ENCODE data around the gene SLC25A48.

The SLC25A48 gene, protein sequence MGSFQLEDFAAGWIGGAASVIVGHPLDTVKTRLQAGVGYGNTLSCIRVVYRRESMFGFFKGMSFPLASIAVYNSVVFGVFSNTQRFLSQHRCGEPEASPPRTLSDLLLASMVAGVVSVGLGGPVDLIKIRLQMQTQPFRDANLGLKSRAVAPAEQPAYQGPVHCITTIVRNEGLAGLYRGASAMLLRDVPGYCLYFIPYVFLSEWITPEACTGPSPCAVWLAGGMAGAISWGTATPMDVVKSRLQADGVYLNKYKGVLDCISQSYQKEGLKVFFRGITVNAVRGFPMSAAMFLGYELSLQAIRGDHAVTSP

DNA sequence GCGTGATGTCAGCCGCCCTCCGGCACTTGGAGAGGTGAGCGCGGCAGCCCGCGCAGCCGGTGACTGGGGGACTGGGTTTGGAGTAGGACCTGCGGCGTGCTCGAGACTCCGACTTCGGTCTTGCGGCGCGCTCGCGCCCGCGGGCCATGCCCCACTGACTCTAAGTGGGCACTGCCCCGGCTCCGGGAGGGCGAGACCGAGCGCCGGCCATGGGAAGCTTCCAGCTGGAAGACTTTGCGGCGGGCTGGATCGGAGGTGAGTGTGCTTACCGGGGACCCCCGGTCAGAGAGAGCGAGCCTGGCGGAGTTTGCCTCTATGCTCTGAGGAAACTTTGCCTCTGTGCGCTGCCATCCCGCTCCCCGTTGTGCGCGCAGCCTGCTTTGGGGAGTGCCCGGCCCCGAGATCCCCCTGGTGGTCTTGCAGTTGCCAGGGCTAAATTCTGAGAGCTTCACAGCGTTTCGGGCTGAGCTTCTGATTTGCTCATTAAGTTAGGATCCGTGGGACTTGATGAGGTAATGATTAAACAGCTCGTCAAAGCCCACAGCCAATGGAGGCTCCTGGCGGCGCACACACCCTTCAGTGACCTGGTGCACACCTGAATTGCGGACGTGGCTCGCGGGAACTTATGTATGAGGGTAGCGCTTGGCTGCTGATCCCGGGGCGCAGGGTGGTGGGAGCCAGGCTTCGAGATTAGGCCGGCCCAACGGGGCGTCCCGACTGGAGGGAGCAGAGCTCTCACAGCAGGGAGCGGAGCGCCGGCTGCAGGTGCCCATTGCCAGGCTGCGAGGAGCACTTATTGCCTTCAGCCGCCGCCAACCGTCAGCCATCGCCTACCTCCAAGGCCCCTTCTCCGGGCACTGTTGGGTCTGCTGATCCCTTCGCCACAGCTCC is at the start of gene SLC25A48:
Gene SLC25A48 (plus strand): TSS at position 25 of the 891 bp plus-strand sequence. CDS start 185 bp downstream, at position 210.
- DNase-seq (ENCODE audit: low spot score): no peak

DNA sequence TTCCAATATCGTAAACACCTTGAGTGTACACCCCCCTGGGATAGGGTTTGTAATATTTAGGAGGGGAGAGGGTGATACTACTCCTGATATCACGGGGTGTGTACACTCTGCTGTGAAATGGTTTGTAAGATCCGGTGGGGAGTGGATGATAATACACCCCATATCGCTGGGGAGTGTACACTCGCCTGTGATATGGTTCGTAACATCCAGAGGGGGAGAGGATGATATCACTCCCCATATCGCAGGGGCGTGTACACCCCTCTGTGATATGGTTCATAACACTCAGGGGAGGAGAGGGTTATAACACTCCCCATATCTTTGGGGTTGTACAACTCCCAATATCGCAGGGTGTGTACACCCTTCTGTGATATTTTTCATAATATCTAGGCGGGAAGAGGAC is 33.8 kb upstream of the SLC25A48 start:
- DNase-seq (ENCODE audit: low spot score): no peak

DNA sequence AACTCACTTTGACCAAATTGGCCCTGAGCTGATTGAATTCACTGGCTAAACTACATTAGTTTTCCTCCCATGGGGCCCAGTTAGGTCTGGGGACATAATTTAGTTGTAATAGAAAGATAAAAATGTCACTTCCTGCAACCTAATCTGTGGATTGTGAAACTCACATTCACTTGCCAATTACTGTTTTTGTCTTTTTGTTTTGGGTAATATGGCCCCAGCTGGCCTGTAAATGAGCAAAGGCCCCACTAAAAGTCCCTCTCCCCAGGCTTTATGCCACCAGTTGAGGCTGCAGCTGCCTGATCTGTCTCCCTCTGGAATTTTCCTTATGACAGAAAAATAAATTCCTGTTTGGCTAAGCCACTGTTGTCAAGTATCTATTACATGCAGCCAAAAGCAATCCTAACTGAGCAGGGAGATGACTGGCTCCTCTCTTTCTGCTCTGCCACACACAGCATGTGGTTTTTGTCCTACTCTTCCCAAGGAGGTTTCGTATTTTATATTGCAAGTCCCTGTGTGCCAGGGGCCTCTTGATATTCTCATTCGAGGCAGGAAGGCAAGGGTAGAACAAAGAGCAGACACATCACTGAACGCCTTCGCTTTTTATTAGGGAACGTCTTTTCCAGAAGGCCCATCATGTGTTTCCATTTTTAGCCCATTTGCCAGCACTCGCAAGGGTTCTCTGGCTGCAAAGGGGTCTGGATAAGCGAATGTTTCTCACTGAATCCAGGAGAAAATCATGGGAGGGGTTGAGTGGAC is 24.1 kb upstream of the SLC25A48 start:
- no peak for DNase-seq (ENCODE audit: low spot score)

DNA sequence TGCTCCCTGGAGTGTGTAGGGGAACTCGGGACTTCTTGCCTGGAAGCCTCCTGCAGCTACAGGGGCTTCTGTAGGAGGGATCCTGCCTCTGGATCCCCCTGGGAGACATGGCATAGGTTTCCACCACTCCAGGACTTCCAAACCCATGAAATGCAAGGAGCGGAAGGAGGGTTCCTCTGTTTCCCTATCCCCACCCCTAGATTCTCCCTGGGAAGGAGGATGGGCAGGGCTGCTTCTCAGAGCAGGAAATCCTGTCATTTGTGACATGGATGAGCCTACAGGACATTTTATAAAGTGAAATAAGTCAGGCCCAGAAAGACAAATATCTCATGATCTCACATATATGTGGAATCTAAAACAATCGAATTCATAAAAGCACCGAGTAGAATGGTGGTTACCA is 23.5 kb upstream of the SLC25A48 start:
- DNase-seq (ENCODE audit: low spot score): no peak

DNA sequence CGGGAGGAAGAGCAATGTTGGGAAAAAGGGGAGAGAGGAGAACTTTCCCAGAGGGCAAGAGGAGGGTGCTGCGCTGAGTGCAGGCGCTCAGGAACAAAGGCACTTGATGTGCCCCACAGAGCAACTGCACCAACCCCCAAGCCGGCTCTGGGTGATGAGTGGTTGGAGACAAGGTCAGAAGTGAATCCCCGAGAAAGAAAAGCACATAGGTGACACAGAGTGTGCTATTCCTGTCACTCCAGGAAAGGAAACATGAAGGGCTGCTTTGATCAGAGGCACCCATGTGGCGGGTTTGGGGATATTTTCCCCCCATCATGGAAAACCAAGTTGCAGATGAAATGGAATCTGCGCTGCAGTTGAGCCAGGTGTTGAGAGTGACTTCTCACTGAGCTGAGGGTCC is 20.7 kb upstream of the SLC25A48 start:
- DNase-seq (ENCODE audit: low spot score): no peak

DNA sequence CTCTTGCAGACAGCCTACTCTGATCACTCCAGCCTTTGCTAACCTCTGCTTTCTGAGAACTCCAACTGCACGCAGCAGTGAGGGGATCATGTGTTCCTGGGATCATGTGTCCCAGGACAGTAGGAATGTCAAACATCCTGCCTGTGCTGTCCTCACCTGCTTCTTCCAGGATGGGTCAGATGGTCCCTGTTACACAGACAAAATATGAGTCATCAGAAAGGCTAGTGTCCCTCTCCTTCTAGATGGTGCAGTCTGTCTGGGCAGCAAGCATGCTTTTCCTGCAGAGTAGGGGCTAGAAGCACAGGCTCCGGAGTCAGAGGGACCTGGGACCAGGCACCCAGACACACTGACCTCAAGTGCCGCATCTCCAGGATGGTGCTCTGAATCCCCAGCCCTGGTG is 20.1 kb upstream of the SLC25A48 start:
- no peak for DNase-seq (ENCODE audit: low spot score)

DNA sequence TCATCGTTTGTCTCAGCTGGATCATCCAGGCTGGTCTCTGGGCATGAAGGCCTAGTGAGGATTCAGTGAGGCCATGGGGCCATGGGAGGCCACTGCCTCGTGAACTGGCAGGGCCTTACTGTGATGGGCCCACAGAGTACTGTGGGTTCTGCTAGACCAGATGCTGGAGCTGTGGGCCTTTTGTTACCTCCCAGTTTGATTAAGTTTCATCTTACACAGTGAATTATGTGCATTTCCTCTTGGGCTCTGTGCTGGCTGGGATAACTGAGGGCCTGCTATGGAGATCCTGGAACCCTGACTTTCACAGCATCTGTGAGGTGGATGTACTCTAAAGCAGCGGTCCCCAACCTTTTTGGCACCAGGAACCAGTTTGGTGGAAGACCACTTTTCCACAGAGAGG is 19.7 kb upstream of the SLC25A48 start:
- no peak for DNase-seq (ENCODE audit: low spot score)

DNA sequence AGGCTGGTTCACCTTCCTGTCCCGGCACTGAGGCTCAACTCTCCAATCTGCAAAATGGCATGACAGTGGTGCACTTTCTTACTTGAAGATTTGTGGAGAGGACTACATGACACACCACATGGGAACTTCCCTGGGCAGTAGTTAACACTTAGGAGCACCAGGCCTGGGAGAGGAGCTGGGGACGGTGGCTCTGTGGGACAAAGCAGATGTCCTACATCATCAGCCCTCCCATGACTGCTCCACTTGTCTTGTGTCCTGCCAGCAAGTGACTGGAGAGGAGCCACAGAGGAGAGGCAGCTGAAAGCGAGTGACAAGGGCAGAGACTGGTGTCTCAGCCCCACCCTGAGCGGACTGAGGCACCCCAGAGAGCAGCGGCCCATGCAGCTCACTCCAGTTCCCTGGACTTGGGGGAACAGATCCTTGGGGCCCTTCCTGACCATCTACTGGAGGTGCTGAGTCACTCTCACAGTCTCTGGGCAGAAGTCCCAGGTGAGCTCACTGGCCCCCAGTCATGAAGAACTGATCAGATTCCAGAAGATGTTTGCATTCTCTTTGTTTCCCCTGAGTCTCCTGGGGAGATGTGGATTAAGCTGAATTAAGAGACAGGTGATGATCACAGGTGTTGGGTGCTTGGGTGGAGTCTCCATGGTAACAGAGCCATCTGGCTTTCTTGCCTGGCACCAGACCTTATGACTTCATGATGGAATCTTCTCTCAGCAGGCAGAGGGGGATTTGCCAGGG is 13.2 kb upstream of the SLC25A48 start:
- DNase-seq (ENCODE audit: low spot score): no peak

DNA sequence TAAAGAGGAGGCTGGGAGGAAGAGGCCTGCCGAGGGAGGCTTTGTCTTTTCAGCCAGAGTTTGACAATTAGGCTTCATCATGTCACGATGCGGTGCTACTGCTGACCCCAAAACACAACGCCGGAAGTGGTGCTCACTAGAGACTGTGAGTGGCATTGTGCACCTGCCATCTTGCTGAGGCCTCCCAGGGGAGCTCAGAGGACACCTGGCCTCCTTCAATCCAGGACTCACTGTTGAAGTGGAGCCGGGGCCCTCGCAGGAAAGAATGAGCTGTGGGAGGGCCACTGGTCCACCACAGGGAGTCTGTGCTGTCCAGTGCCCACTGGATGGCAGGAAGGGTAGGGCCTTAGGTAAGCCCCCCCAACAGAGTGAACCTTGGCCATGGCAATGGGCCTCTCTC is 12.7 kb upstream of the SLC25A48 start:
- DNase-seq (ENCODE audit: low spot score): no peak

DNA sequence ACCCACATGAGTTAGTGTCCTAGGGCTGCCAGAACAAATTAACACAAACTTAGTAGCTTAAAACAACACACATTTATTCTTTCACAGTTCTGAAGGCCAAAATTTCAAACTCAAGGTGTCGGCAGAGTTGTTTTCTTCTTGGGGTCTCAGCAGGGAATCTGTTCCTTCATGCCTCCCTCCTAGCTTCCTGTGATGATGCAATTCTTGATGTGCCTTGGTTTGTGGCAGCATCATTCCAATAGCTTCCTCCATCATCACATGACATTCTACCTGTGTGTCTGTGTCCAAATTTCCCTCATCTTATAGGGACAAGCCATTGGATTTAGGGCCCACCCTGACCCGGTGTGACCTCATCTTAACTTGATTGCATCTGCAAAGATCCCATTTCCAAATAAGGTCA is 12.2 kb upstream of the SLC25A48 start:
- DNase-seq (ENCODE audit: low spot score): no peak

DNA sequence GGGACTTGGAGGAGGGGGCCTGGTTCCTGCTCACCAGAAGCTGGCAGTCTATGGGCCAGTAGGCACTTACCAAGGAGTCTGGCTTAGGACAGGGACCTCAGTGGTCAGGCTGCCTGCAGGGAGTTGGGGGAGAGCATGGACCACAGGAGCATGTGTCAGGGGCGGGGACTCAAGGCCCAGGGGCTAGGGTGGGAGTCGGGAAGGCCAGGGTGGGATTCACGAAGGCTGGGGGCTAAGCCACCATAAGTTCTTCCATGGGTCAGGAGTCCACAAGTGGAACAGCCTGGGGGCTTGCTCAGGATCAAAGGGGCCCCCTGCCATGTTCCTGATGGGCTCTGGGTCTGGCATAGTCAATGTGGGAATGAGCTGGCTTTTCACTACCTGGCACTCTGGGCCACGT is 11.5 kb upstream of the SLC25A48 start:
- no peak for DNase-seq (ENCODE audit: low spot score)

DNA sequence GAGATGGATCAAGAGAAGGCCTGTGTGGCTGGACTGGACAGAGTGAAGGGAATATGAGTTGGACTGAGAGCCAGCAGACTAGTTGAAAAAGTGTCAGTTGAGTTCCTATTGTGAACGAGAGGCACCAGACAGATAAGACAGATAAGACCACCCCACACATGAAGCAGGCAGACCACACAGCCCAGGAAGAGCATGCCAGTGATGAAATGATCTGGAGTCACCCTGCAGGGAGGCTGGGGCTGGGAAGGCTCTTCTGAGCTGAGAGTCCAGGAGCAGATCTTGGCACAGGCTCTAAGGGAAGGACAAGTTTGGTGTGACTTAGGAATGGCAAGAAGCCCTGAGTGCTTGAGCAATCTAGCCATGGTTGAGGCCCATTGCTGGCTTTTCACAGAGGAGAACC is 10.6 kb upstream of the SLC25A48 start:
- DNase-seq (ENCODE audit: low spot score): no peak

DNA sequence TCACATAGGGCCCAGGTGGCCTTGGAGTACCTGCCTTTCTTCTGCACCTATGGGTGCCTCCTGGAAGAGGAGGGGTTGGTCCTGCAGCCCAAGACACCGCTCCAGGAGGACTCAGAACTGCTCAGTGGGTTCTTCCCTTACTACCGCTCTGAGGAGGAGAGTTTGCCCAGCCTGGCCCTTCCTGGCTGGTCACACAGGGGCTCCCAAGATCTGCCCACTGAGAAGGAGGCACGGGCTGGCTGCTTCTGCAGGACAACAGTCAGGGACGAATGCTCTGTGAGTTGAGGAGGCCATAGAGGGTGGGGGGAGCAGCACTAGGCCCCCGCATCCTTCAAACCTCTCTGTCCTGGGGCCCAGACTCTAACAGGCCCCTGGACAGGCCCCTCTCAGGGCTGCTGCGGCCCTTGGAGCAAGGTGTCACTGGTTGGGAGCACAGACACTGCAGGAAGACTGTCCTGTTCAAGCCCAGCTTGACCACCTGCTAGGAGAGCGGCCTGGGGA is 9.9 kb upstream of the SLC25A48 start:
- DNase-seq (ENCODE audit: low spot score): no peak

DNA sequence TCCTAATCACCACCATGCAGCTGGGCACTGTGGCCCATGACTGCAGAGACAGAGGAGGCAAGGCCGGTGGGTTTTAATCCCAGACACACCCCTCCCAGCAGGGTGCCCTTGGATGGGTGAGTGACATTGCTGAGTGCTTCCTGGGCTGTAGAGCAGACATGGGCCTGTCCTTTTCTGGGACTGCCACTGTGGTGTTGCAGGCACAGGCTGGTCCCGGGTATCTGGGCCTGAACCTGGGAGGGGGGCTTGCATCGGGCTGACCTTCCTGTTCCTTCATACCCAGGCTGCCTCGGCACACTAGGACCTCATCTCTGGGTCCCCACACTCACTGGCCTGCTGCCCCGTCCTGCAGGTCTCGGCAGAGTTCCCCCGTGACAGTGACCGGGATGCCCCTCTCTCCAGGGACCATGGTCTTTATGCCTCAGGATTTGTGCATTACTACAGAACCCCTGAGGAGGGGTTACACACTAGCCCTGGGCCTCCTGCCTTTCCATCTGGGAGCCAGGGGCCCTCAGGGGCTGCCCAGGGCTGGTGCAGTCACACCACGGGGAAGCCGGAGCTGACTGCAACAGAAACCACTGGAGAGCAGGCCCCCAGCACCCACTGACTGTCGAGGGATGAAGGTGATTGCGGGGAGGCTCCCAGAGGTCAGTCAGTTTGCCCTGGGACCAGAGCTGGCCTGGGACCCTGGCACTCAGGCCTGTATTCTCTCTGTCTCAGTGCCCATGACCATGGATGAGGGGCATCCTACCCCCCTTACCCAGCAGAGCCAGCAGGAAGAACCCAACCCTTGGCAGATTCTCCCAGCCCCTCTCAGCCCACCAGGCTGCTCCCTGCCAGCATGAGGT is 8.9 kb upstream of the SLC25A48 start:
- no peak for DNase-seq (ENCODE audit: low spot score)

DNA sequence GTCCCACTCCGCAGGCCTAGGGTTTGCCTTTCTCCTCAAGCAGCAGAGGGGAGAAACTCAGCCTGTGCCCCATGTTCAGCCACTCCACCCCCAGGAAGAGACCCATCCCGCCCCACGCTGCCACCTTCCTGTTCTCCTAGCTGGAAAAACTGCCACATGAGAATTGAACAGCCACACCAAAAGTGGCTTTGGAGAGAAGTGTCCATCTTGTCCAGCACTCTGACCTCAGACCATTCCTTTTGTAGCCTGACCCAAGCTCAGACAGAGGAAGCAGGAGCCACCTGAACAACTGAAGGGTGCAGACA is 8.3 kb upstream of the SLC25A48 start:
- DNase-seq (ENCODE audit: low spot score): no peak

DNA sequence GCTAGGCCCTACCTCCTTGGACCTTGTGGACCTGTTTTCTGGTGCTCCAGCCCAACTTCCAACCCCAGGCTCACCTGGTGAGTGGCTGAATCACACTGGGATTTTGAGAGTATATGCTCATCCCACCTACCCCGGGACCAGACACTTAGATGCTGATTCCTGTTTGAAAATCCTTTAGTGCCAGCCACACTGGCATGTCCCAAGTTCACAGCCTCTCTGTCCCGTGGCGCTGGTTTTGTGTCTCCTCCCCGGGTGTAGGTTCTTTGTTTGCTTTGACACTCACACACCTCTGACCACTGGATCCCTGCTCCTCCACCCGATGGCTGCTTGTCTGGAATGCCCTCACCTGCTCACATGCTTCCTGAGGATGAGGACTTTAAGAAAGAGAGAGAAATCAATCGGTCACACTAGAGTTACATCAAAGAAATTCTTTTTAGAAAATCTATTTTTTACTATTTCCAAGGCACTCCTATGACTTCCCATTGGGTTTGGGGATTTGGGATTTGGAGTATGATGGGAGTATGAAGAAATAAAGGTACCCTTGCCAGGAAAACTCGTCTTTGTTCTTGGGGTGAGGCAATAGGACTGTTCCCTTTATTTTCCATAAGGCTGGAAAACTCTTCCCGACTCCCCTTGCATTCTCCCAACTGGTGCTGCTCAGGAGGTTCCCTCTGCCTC is 7.3 kb upstream of the SLC25A48 start:
- DNase-seq (ENCODE audit: low spot score): no peak

DNA sequence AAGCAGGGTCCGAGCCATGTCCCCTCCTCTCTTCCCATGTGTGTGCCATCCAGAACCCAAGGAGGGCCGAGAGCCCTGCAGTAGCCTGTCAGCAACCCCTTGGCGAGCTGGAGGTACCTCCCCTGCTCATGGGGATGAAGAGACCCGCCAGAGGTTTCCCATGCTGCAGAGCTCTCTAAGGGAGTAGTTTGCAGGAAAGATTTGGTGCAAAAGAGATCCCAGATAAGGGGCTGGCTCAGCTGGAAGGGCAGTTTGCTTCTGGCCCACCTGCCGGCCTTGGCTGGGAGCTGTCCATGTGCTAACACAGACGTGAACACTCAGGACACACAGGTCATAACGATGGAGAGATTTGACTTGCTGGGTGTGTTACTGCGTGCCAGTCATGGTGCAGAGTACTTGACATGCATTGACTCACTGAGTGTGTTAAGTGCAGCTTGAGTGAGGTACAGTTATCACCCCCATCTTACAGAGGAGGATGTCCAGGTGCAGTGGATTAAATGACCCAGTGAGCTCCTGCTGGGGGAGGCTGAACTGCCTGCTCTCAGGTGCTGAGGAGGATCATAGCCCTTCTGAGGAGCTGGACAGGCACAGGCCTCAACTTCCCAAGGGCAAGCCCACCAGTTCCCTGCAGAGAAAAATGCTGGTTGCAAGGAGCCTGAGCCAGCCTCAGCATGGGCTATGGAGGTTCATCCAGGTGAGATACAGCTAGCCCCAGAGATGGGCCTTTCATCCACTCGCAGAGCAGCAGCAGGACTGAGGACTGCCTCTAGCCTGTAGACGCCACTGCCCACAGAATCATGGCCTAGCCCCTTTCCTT is 6.3 kb upstream of the SLC25A48 start:
- no peak for DNase-seq (ENCODE audit: low spot score)

DNA sequence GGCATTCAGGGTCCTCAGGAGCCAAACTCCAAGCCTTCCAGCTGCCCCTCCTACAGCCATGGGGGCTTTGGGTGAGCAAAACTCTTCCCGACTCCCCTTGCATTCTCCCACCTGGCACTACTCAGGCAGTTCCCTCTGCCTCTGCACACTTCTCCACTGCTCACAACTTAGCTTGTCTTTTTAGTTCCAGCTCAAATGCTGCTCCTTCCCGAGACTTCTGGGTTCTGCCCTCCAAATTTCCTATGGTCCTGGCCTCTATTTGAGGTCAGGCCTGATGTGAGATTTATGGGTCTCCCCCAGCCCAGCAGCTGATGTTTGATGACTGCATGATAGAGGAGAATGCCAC is 5.7 kb upstream of the SLC25A48 start:
- DNase-seq (ENCODE audit: low spot score): no peak

DNA sequence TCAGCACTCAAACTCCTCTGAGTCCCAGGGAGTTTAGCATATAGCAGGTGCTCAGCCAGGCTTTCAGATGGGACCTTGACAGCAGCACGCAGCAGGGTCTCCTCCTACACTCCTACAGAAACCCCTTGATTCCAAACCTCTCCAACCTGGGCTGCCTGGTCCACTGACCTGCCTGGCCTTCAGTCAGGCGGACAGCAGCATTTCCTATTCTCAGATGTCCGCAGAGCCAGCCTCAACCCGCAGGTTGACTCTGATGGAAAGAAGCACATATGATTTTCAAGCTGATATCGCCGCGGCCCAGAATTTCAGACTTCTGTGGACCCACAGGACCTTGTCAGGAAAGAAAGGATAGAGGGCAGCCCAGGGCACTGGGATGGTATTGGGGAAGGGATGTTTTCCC is 5.3 kb upstream of the SLC25A48 start:
- DNase-seq (ENCODE audit: low spot score): no peak
